NCI-H446 treated with DMSO at 0.1 percent for 48 hours (cell line): ENCODE results near the gene KIR2DL1.
"Not testable (repeated sequence)": the region's sequence is repeated elsewhere in the genome, so short reads cannot be mapped to it uniquely, and the experiment has no call there.

Experiments used
- DNase-seq: peaks from one replicate; lab custom pipeline; 2025; lab: John Stamatoyannopoulos, UW

KIR2DL1 gene

DNA sequence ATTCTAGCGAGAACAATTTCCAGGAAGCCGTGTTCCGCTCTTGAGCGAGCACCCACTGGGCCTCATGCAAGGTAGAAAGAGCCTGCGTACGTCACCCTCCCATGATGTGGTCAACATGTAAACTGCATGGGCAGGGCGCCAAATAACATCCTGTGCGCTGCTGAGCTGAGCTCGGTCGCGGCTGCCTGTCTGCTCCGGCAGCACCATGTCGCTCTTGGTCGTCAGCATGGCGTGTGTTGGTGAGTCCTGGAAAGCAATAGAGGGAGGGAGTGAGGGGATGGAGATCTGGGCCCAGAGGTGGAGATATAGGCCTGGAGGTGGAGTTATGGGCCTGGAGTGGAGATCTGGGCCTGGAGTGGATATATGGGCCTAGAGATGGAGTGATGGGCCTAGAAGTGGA, at the start of gene KIR2DL1:
Gene KIR2DL1, plus strand, starts transcription at position 148 of the 400 bp plus-strand sequence. Its CDS starts 58 bp downstream, at position 206.
- not testable (repeated sequence) for DNase-seq

DNA sequence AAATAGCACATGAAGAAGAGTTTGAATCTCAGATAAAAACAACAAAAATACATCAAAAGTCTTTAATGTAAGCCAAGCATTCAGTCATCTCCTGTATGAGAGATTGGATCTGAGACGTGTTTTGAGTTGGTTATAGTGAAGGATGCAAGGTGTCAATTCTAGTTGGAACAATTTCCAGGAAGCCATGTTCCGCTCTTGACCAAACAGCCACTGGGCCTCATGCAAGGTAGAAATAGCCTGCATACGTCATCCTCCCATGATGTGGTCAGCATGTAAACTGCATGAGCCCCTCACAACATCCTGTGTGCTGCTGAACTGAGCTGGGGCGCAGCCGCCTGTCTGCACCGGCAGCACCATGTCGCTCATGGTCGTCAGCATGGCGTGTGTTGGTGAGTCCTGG, 45.5 kb upstream of the KIR2DL1 start, which contains the start of gene KIR3DL3:
Gene KIR3DL3, plus strand, starts transcription at position 301 of the 400 bp plus-strand sequence. Its CDS starts 55 bp downstream, at position 356.
- no peak for DNase-seq

DNA sequence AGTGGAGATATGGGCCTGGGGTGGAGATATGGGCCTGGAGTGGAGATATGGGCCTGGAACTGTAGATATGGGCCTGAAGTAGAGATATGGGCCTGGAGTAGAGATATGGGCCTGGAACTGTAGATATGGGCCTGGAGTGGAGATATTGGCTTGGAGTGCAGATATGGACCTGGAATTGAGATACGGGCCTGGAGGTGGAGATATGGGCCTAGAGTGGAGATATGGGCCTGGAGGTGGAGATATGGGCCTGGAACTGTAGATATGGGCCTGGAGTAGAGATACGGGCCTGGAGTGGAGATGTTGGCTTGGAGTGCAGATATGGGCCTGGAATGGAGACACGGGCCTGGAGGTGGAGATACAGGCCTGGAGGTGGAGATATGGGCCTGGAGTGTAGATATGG, 44.9 kb upstream of the KIR2DL1 start:
- DNase-seq, result no peak

DNA sequence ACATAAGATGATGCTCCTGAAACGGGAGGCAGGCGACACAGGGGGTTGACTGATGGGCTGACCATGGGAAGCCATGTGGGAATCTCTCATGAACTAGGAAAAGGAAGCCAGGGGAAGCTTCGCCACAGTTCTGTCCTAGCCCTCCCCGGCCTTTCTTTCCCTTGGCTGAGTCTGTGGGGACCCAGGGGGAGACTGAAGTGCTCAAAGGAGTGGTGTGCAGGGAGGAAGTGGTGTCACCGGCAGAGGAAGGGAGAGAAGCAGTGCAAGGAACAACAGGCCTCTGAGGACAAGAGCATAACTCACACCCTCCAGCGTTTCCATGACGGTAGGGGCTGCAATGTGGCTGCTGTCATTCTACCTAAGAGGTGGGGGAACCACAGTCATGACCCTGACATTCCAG, 44.3 kb upstream of the KIR2DL1 start:
- no peak for DNase-seq

DNA sequence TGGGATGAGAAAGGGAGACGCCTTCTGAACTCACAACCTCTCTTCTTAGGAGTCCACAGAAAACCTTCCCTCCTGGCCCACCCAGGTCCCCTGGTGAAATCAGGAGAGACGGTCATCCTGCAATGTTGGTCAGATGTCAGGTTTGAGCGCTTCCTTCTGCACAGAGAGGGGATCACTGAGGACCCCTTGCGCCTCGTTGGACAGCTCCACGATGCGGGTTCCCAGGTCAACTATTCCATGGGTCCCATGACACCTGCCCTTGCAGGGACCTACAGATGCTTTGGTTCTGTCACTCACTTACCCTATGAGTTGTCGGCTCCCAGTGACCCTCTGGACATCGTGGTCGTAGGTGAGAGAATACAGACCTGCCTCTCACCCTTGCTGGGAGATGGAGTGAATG, 42.0 kb upstream of the KIR2DL1 start:
- no peak for DNase-seq

DNA sequence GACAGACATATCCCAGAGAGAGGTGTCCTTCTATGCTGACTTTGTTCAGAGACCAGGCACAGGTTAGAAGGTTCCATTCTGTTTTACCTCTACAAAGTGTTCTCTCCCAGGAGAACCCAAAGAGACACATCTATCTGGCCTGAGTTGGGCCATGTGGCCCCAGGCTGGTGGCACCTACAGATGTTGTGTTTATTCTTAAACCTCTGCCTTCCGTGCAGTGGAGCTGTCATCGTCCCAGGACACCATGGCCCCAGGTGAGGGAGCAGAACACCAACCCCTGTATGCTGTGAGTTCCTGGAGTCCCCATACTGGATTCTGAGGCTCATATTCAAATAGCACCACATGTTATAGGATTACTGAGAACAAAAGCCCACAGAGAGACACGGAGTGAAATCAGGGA, 41.4 kb upstream of the KIR2DL1 start:
- no peak for DNase-seq

DNA sequence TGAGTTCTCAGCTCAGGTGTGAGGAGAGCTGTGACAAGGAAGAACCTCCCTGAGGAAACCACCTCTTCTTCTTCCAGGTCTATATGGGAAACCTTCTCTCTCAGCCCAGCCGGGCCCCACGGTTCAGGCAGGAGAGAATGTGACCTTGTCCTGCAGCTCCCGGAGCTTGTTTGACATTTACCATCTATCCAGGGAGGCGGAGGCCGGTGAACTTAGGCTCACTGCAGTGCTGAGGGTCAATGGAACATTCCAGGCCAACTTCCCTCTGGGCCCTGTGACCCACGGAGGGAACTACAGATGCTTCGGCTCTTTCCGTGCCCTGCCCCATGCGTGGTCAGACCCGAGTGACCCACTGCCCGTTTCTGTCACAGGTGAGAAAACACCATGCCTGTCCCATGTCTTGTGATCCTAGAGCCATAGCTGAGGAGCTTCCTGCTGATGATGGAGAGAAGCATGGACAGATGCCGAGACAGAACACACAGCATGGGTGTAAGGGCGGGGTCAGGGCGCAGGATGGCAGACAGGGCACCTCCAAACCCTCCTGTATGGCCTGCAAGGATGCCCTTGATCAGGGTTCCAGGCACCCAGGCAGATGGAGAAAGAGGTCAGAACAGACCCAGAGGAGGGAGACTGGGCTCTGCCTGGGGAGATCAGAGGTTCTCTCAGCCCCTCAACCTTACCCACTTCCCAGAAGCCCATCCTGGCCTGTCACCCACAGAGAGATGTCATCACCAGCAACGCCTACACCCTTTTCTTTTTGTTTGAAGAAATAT, 40.0 kb upstream of the KIR2DL1 start:
- DNase-seq, result no peak

DNA sequence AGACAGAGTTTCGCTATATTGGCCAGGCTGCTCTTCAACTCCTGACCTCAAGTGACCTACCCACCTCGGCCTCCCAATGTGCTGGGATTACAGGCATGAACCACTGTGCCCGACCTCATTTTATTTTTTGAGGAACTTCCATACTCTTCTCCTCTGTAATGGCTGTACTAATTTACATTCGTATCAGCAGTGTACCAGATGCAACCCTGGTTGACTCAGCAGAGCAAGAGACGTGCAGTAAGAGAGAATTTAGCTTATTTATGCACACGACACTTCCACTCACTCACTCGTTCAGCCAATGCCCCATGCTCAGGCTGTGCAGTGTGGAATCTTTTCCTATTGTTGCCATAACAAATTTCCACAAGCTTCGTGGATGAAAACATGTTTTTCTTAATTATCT, 38.4 kb upstream of the KIR2DL1 start:
- no peak for DNase-seq

DNA sequence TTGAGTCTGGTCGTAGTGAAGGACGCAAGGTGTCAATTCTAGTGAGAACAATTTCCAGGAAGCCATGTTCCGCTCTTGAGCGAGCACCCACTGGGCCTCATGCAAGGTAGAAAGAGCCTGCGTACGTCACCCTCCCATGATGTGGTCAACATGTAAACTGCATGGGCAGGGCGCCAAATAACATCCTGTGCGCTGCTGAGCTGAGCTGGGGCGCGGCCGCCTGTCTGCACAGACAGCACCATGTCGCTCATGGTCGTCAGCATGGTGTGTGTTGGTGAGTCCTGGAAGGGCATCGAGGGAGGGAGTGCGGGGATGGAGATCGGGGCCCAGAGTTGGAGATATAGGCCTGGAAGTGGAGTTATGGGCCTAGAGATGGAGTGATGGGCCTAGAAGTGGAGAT, 31.3 kb upstream of the KIR2DL1 start, which contains the start of gene KIR2DL3:
Gene KIR2DL3, plus strand, starts transcription at position 208 of the 400 bp plus-strand sequence. Its CDS starts 33 bp downstream, at position 241.
- not testable (repeated sequence) for DNase-seq

DNA sequence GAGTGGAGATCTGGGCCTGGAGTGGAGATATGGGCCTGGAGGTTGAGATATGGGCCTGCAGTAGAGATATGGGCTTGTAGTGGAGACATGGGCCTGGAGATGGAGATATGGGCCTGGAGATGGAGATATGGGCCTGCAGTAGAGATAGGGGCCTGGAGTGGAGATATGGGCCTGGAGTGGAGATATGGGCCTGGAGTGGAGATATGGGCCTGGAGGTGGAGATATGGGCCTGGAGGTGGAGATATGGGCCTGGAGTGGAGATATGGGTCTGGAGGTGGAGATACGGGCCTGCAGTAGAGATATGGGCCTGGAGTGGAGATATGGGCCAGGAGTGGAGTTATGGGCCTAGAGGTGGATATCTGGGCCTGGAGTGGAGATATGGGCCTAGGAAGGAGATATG, 30.9 kb upstream of the KIR2DL1 start:
- no peak for DNase-seq

DNA sequence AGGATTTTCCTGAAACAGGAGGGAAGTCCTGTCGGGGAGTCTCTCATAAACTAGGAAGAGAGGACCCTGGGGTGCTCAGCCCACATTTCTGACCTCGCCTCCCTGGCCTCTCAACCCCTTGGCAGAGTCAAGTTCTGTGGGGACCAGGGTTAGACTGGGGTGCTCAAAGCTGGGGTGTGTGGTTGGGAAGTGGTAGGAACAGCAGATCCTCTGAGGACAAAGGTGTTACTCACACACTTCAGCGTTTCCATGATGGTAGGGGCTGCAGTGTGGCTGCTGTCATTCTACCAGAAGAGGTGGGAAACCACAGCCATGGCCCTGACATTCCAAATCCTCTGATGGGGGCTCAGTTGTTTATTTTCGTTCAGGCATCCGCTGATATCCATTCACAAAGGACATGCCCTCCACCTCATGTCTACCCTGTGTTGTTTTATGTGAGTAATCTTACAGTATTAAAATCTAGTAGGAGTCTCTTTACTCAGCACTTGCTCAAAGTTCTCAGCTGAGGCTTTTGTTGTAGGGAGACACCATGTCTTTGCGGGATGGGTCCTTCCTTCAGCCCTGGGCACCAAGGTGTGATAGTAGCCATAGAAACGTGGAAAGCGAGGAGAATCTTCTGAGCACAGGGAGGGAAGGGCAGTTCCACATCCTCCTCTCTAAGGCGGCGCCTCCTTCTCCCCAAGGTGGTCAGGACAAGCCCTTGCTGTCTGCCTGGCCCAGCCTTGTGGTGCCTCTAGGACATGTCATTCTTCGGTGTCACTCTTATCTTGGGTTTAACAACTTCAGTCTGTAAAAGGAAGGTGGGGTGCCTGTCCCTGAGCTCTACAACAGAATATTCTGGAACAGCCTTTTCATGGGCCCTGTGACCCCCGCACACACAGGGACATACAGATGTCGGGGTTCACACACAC, 29.8 kb upstream of the KIR2DL1 start:
- DNase-seq, result no peak

DNA sequence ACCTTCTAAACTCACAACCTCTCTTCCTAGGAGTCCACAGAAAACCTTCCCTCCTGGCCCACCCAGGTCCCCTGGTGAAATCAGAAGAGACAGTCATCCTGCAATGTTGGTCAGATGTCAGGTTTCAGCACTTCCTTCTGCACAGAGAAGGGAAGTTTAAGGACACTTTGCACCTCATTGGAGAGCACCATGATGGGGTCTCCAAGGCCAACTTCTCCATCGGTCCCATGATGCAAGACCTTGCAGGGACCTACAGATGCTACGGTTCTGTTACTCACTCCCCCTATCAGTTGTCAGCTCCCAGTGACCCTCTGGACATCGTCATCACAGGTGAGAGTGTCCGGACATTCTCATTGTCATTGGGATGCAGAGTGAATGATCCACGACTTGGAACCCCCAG, 27.6 kb upstream of the KIR2DL1 start:
- not testable (repeated sequence) for DNase-seq

DNA sequence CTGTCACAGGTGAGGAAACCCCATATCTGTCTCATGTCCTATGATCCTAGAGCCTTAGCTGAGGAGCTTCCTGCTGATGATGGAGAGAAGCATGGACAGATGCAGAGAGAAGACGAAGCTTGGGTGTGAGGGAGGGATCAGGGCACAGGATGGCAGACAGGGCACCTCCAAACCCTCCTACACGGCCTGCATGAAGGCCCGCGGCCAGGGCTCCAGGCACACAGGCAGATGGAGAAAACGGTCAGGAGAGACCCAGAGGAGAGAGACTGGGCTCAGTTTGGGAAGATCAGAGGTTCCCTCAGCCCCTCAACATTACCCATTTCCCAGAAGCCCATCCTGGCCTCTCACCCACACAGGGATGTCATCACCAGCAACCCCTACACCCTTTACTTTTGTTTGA, 25.5 kb upstream of the KIR2DL1 start:
- not testable (repeated sequence) for DNase-seq

DNA sequence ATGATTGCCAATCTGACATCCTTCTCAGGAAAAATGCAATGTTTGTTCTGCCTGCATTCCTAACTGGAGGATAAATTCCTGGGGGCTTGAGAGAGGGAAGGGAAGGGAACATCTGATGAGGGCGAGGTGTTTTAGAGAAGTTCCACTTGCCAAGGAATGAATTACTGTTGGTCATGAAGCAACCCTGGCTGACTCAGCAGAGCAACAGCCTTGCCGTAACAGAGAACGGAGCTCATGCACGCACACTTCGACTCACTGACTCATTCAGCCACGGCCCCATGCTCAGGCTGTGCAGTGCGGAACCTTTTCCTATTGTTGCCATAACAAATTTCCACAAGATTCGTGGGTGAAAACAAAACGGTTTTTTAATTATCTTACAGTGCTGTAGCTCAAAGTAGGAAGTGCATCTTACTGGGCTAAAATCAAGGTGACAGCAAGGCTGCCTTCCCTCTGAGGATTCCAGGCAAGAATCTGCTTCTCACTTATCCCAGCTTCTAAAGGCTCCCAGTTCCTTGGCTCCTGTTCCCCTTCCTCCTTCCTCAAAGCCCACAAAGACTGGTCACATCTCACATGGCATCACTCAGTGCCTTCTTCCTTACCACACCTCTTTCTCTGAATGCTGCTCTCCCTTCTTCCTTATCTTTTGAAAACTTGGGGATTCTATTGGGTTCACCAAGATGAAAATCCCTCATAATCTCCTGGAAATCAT, 21.8 kb upstream of the KIR2DL1 start:
- DNase-seq, result not testable (repeated sequence)

DNA sequence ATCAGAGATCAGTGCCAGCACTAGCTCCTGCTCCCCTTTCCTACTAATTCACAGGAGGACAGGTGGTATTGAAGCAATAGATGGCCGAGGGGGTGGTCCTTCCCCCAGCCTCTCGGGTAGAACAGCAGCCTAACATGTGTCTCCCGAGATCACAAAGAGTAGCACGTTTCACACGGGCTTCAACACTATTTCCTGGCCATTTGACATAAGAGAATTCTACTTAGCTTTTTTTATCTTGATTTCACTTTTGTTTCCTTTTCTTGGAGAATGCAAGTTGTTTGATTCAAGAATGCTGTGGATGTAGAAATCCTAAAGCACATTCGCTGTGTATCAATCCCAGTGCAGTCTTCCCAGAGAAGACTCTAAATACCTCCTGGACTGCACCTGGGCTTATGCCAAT, 19.3 kb upstream of the KIR2DL1 start:
- not testable (repeated sequence) for DNase-seq

DNA sequence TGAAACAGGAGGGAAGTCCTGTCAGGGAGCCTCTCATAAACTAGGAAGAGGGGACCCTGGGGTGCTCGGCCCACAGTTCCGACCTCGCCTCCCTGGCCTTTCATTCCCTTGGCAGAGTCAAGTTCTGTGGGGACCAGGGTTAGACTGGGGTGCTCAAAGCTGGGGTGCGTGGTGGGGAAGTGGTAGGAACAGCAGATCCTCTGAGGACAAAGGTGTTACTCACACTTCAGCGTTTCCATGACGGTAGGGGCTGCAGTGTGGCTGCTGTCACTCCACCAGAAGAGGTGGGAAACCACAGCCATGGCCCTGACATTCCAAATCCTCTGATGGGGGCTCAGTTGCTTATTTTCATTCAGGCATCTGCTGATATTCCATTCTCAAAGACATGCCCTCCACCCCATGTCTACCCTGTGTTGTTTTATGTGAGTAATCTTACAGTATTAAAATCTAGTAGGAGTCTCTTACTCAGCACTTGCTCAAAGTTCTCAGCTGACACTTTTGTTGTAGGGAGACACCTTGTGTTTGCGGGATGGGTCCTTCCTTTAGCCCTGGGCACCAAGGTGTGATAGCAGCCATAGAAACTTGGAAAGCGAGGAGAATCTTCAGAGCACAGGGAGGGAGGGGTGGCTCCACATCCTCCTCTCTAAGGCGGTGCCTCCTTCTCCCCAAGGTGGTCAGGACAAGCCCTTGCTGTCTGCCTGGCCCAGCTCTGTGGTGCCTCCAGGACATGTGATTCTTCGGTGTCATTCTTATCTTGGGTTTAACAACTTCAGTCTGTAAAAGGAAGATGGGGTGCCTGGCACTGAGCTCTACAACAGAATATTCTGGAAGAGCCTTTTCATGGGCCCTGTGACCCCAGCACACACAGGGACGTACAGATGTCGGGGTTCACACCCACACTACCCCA, 13.1 kb upstream of the KIR2DL1 start:
- not testable (repeated sequence) for DNase-seq

DNA sequence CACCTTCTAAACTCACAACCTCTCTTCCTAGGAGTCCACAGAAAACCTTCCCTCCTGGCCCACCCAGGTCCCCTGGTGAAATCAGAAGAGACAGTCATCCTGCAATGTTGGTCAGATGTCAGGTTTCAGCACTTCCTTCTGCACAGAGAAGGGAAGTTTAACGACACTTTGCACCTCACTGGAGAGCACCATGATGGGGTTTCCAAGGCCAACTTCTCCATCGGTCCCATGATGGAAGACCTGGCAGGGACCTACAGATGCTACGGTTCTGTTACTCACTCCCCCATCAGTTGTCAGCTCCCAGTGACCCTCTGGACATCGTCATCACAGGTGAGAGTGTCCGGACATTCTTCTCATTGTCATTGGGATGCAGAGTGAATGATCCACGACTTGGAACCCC, 11.0 kb upstream of the KIR2DL1 start:
- not testable (repeated sequence) for DNase-seq

DNA sequence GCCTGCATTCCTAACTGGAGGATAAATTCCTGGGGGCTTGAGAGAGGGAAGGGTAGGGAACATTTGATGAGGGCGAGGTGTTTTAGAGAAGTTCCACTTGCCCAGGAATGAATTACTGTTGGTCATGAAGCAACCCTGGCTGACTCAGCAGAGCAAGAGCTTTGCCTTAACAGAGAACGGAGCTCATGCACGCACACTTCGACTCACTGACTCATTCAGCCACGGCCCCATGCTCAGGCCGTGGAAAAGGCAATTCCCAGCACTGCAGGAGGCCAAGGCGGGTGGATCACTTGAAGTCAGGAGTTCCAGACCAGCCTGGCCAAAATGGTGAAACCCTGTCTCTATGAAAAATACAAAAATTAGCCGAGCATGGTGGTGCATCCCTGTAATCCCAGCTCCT, 5.4 kb upstream of the KIR2DL1 start:
- not testable (repeated sequence) for DNase-seq

DNA sequence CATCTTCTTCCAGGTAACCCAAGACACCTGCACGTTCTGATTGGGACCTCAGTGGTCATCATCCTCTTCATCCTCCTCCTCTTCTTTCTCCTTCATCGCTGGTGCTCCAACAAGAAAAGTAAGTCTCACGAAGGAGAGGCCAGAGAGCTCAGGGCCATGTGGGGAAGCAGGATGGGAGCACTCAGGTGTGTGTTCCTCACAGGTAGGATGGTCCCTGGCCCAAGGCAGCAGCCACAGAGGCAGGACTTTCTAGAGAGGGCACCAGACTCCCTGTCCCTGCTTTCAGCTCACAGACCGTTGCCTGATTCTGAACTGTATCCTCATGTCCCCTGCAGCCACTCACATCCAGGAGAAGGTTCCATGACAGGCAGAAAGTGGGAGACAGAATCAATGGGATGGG, 3.1 kb upstream of the KIR2DL1 start:
- not testable (repeated sequence) for DNase-seq

DNA sequence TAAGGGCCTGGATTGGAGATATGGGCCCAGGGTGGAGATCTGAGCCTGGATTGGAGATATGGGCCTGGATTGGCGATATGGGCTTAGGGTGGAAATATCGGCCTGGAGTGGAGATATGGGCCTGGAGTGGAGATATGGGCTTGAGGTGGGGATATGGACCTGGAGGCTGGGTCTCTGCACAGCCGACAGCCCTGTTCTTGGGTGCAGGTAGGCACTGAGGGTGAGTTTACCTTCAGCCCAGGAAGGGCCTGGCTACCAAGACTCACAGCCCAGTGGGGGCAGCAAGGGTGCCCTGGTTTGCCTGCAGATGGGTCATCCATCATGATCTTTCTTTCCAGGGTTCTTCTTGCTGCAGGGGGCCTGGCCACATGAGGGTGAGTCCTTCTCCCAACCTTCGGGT, 918 bp downstream of the KIR2DL1 start:
- not testable (repeated sequence) for DNase-seq
